Caco-2 (cell line): Measurements from ENCODE around the gene YIF1A. TPM values are rescaled to one million over a fixed set of nuclear protein-coding genes. Genes with fewer than 3 reads are reported as not detected.

Source experiments
- BruUV-seq: library from RNA; stranded (reverse); fragments of 400-500 nt; replicated peaks from 2 replicates; lab custom pipeline; 2021; lab: Mats Ljungman, UMichigan
- CTCF ChIA-PET: fragments of 300-600 bp; sonication (Branson Sonifier 250); formaldehyde crosslinking; loops from one replicate; lab custom pipeline; 2022; ENCODE audit warnings: antibody characterized with exemption; lab: Charles Lee
- POLR2A ChIA-PET: fragments of 300-600 bp; sonication (Branson Sonifier 250); formaldehyde crosslinking; loops from one replicate; lab custom pipeline; 2022; ENCODE audit warnings: antibody characterized with exemption; lab: Charles Lee
- DNase-seq, 2 experiments: peaks; one replicate each; pipeline versions ENCODE4 v3.0.0 to v3.0.0-alpha.2; 2020 to 2022
- H3K27me3 ChIP-seq: replicated peaks from 2 replicates; pipeline ENCODE4 v1.6.0; 2011; ENCODE audit warnings: low read length; ENCODE audit not compliant: control insufficient read depth, insufficient read depth
- H3K36me3 ChIP-seq: 2 replicates; pipeline ENCODE4 v1.5.1; 2011; ENCODE audit warnings: low read length; ENCODE audit not compliant: control insufficient read depth, insufficient read depth
- H3K4me1 ChIP-seq: fragments of 250-450 bp; sonication (Bioruptor Pico); 2 replicates; pipeline ENCODE4 v1.5.1; 2020; ENCODE audit warnings: mild to moderate bottlenecking
- H3K4me3 ChIP-seq: 2 replicates; pipeline ENCODE4 v1.5.1; 2011; ENCODE audit warnings: low read depth, mild to moderate bottlenecking, control low read depth, low read length
- H3K9me3 ChIP-seq: fragments of 250-450 bp; sonication (Bioruptor Pico); 2 replicates; pipeline ENCODE4 v1.5.1; 2020; ENCODE audit warnings: mild to moderate bottlenecking, moderate library complexity
- H3K27ac Mint-ChIP-seq: one replicate; pipeline ENCODE4 v1.8.0; 2022; ENCODE audit warnings: mixed read lengths; ENCODE audit not compliant: unreplicated experiment
- H3K27me3 Mint-ChIP-seq: one replicate; pipeline ENCODE4 v1.8.0; 2022; ENCODE audit warnings: mixed read lengths; ENCODE audit not compliant: insufficient read depth, unreplicated experiment
- H3K36me3 Mint-ChIP-seq: one replicate; pipeline ENCODE4 v1.8.0; 2022; ENCODE audit warnings: mild to moderate bottlenecking, mixed read lengths; ENCODE audit not compliant: insufficient read depth, unreplicated experiment
- H3K4me1 Mint-ChIP-seq: one replicate; pipeline ENCODE4 v1.8.0; 2022; ENCODE audit warnings: low read depth, mixed read lengths; ENCODE audit not compliant: unreplicated experiment
- H3K4me3 Mint-ChIP-seq: one replicate; pipeline ENCODE4 v1.8.0; 2022; ENCODE audit warnings: mild to moderate bottlenecking, moderate library complexity, mixed read lengths; ENCODE audit not compliant: unreplicated experiment
- H3K9me3 Mint-ChIP-seq: one replicate; pipeline ENCODE4 v1.8.0; 2022; ENCODE audit warnings: mixed read lengths; ENCODE audit not compliant: unreplicated experiment
- intact Hi-C: fragments of 100-400 bp; cut with micrococcal nuclease; formaldehyde crosslinking; loops from one replicate; pipeline ENCODE4 v1.10.0; 2022; ENCODE audit not compliant: unreplicated experiment
- total RNA-seq: library from RNA; stranded (reverse); gene quantifications from 2 replicates; pipeline ENCODE4 v1.2.3, GENCODE V29; 2022
- TF ChIP-seq, protein P1 (sequence below), 2 experiments: fragments of 200-600 bp in 1 of 2; IDR thresholded peaks; 1 replicate in 1 of 2; 2 replicates in 1 of 2; pipeline versions ENCODE4 v1.5.1 to v1.8.0; 2011 to 2022; ENCODE audit warnings: antibody characterized with exemption in 1 of 2, control low read depth in 1 of 2, inconsistent platforms in 1 of 2, low read depth in 1 of 2, low read length in 1 of 2, mild to moderate bottlenecking in 1 of 2, moderate library complexity in 1 of 2; ENCODE audit not compliant: insufficient read depth in 1 of 2, severe bottlenecking in 1 of 2, unreplicated experiment in 1 of 2

Gene YIF1A
- total RNA-seq, 1 experiment from 2014 or later: 159 TPM

DNA sequence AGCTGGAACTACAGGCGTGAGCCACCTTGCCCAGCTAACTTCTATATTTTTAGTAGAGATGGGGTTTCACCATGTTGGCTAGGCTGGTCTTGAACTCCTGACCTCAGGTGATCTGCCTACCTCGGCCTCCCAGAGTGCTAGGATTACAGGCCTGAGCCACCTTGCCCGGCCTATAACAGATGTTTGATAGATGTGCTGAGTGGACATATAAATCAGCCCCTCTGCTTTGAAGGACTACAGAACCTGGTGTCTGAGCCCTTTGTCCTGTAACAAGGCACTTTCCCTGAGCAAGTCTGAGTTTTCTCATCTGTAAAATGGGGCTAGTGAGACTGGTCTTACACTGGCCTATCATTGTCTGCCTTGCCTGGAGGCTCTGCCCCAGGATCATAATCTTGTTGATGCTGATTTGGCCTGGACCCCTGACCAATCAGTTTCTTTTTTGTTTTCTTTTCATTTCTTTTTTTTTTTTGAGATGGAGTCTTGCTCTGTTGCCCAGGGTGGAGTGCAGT lies 40.3 kb upstream of the YIF1A start:
- no peak for DNase-seq
- Mint-ChIP-seq H3K4me3 (no peak overlapping the region), H3K4me1 (peaks cover 17% of the 10 kb centered on the region), H3K9me3 (no peaks in the 10 kb centered on the region), H3K27ac (no peak overlapping the region), H3K27me3 (no peaks in the 10 kb centered on the region), H3K36me3 (peaks cover 10% of the 10 kb centered on the region)
- TF ChIP-seq, protein P1, sequence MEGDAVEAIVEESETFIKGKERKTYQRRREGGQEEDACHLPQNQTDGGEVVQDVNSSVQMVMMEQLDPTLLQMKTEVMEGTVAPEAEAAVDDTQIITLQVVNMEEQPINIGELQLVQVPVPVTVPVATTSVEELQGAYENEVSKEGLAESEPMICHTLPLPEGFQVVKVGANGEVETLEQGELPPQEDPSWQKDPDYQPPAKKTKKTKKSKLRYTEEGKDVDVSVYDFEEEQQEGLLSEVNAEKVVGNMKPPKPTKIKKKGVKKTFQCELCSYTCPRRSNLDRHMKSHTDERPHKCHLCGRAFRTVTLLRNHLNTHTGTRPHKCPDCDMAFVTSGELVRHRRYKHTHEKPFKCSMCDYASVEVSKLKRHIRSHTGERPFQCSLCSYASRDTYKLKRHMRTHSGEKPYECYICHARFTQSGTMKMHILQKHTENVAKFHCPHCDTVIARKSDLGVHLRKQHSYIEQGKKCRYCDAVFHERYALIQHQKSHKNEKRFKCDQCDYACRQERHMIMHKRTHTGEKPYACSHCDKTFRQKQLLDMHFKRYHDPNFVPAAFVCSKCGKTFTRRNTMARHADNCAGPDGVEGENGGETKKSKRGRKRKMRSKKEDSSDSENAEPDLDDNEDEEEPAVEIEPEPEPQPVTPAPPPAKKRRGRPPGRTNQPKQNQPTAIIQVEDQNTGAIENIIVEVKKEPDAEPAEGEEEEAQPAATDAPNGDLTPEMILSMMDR (IDR thresholded peaks at IDR 0.05; ENCODE audit: insufficient read depth in 1 of 2, low read depth in 1 of 2, low read length in 1 of 2, severe bottlenecking in 1 of 2, unreplicated experiment in 1 of 2): no peak
- no peaks in the 10 kb centered on the region for H3K36me3 ChIP-seq
- POLR2A ChIA-PET: interaction anchor here (1.2 kb wide), 1 partner anchor 17 kb away, joined by 3 read pairs; no protein-coding TSS in a partner anchor
- H3K27me3 ChIP-seq: no peaks in the 10 kb centered on the region
- CTCF ChIA-PET: interaction anchor here (0.7 to 3.0 kb wide), 3 partner anchors 11 to 147 kb away, joined by 4 to 34 read pairs (median 5); no protein-coding TSS in a partner anchor
- no TSS peak for BruUV-seq
- H3K9me3 ChIP-seq: no peaks in the 10 kb centered on the region
- H3K4me3 ChIP-seq: no peak overlapping the region
- intact Hi-C loops: loop anchor here (2.0 kb wide), 1 partner anchor 40 kb away; the partner anchor contains the start of gene YIF1A
- peaks cover 41% of the 10 kb centered on the region for H3K4me1 ChIP-seq

DNA sequence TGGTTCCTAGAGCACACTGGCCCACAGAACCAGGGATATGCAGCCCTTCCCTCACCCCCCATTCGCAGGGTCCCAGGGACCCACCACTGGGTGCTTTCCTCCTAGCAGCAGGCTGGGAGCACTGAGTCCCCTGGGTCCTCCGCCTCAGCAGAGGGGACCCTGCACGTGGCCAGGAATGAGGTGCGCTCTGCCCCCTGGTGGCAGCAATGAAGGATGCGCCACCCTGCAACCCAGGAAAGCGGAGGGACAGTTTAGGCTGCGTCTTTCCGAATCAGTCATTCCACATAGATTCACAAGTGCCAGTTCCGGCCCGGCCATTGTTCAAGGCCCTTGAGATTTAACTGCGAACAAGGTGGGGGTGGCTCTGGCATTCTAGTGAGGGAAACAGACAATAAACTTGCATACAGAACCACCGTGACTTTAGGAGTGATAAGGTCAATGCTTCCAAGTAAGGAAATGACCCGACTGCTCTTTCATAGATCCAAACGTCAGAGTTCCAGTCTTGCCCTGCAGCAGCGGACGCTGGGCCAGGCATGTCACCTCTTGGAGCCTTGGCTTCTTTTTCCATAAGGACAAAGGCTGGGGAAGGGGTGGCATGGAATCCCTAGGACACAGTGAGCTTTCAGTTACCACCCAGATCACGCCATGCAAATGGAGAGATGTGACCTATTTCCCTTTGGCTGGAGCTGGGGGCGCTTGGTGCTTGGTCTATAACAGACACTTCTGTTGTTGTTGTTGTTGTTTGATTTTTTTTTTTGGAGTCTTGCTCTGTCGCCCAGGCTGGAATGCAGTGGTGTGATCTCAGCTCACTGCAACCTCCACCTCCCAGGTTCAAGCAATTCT lies 39.6 kb upstream of the YIF1A start:
- ChIA-PET POLR2A (interaction anchor here (1.2 kb wide), 1 partner anchor 16 kb away, joined by 3 read pairs; no protein-coding TSS in a partner anchor), CTCF (interaction anchor here (0.7 to 3.0 kb wide), 3 partner anchors 10 to 148 kb away, joined by 4 to 34 read pairs (median 5); no protein-coding TSS in a partner anchor)
- no peaks in the 10 kb centered on the region for H3K9me3 Mint-ChIP-seq
- Histone ChIP-seq H3K9me3 (no peaks in the 10 kb centered on the region), H3K4me3 (no peak overlapping the region), H3K4me1 (peaks cover 41% of the 10 kb centered on the region), H3K36me3 (no peaks in the 10 kb centered on the region), H3K27me3 (no peaks in the 10 kb centered on the region)
- no TSS peak for BruUV-seq
- H3K36me3 Mint-ChIP-seq: peaks cover 8% of the 10 kb centered on the region
- H3K27me3 Mint-ChIP-seq: no peaks in the 10 kb centered on the region
- H3K4me1 Mint-ChIP-seq: peaks cover 17% of the 10 kb centered on the region
- TF ChIP-seq, protein P1 (IDR thresholded peaks at IDR 0.05; ENCODE audit: insufficient read depth in 1 of 2, low read depth in 1 of 2, low read length in 1 of 2, severe bottlenecking in 1 of 2, unreplicated experiment in 1 of 2): peak; percentile 95 to 97
- peak; percentile 83 to 89 for DNase-seq
- peak overlapping the region; percentile 15 for H3K27ac Mint-ChIP-seq
- H3K4me3 Mint-ChIP-seq: peak overlapping the region; percentile 32
- intact Hi-C loops: loop anchor here (1.0 to 2.0 kb wide), 3 partner anchors 8 to 40 kb away; partner anchors contain the start of genes RIN1 and YIF1A

DNA sequence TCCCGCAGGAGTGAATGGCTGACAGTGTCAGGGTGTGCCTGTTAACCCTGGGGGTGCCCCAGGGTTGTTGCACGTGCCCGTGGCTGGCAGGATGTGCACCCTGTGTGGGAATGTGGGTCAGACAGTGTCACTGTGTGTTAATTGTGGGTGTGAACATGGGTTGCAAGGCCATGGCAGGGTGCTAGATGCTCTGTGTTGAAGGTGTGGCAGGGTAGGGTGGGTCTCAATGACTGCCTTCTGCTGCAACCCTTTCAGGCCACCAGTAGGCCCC lies 39.0 kb upstream of the YIF1A start:
- ChIA-PET POLR2A (no interaction called here), CTCF (interaction anchor here (3.0 kb wide), 1 partner anchor 16 kb away, joined by 34 read pairs; no protein-coding TSS in a partner anchor)
- Histone ChIP-seq H3K4me1 (peaks cover 42% of the 10 kb centered on the region), H3K9me3 (no peaks in the 10 kb centered on the region), H3K27me3 (no peaks in the 10 kb centered on the region), H3K36me3 (no peaks in the 10 kb centered on the region), H3K4me3 (no peak overlapping the region)
- Mint-ChIP-seq H3K4me3 (peak overlapping the region; percentile 32), H3K36me3 (peaks cover 8% of the 10 kb centered on the region), H3K9me3 (no peaks in the 10 kb centered on the region), H3K27me3 (no peaks in the 10 kb centered on the region), H3K27ac (peak overlapping the region; percentile 15), H3K4me1 (peaks cover 20% of the 10 kb centered on the region)
- no peak for DNase-seq
- intact Hi-C loops: loop anchor here (1.0 to 2.0 kb wide), 3 partner anchors 8 to 39 kb away; partner anchors contain the start of genes RIN1 and YIF1A
- BruUV-seq: no TSS peak
- TF ChIP-seq, protein P1 (IDR thresholded peaks at IDR 0.05; ENCODE audit: insufficient read depth in 1 of 2, low read depth in 1 of 2, low read length in 1 of 2, severe bottlenecking in 1 of 2, unreplicated experiment in 1 of 2): no peak
